GM23338 (cell line): ENCODE measurements around the gene MRPS18B. TPM values are rescaled to one million over a fixed set of nuclear protein-coding genes. Genes with fewer than 3 reads are reported as not detected.

Source experiments
- ATAC-seq: fragments of 200-7000 bp; cut with Tn5 transposase; 3 replicates; pipeline ENCODE4 v1.9.1; 2020
- DNase-seq: peaks from one replicate; pipeline ENCODE4 v3.0.0-alpha.2; 2015; ENCODE audit warnings: low spot score
- H2AFZ ChIP-seq: fragments of 200-600 bp; sonication (generic); 2 replicates; pipeline ENCODE4 v1.8.0; 2016; ENCODE audit warnings: antibody characterized with exemption, mild to moderate bottlenecking, moderate library complexity
- H3F3A ChIP-seq: fragments of 200-600 bp; sonication (generic); replicated peaks from 2 replicates; pipeline ENCODE4 v1.8.0; 2017; ENCODE audit warnings: antibody characterized with exemption, mixed run types, low read depth
- H3K27ac ChIP-seq: fragments of 200-600 bp; sonication (generic); 2 replicates; pipeline ENCODE4 v1.6.1; 2016; ENCODE audit warnings: low read depth
- H3K27me3 ChIP-seq: fragments of 200-600 bp; sonication (generic); 2 replicates; pipeline ENCODE4 v1.8.0; 2016; ENCODE audit warnings: mild to moderate bottlenecking, mixed run types, moderate library complexity; ENCODE audit not compliant: insufficient read depth
- H3K36me3 ChIP-seq: fragments of 200-600 bp; sonication (generic); 2 replicates; pipeline ENCODE4 v1.8.0; 2016; ENCODE audit warnings: mild to moderate bottlenecking; ENCODE audit not compliant: insufficient read depth
- H3K4me1 ChIP-seq: fragments of 200-600 bp; sonication (generic); 2 replicates; pipeline ENCODE4 v1.8.0; 2016; ENCODE audit warnings: mild to moderate bottlenecking, moderate library complexity; ENCODE audit not compliant: insufficient read depth
- H3K4me2 ChIP-seq: fragments of 200-600 bp; sonication (generic); 2 replicates; pipeline ENCODE4 v1.7.1; 2017; ENCODE audit warnings: mixed run types
- H3K4me3 ChIP-seq: fragments of 200-600 bp; sonication (generic); 2 replicates; pipeline ENCODE4 v1.6.1; 2016; ENCODE audit warnings: mixed run types
- H3K79me2 ChIP-seq: fragments of 200-600 bp; sonication (generic); replicated peaks from 2 replicates; pipeline ENCODE4 v1.8.0; 2017; ENCODE audit warnings: mild to moderate bottlenecking; ENCODE audit not compliant: insufficient read depth
- H3K9me2 ChIP-seq: fragments of 200-600 bp; sonication (generic); 2 replicates; pipeline ENCODE4 v1.8.0; 2017; ENCODE audit not compliant: insufficient read depth
- H4K20me1 ChIP-seq: fragments of 200-600 bp; sonication (generic); replicated peaks from 2 replicates; pipeline ENCODE4 v1.8.0; 2017; ENCODE audit warnings: mild to moderate bottlenecking; ENCODE audit not compliant: insufficient read depth
- H3K27ac Mint-ChIP-seq: 2 replicates; pipeline ENCODE4 v1.8.0; 2020; ENCODE audit warnings: inconsistent platforms, mild to moderate bottlenecking, moderate library complexity, mixed read lengths
- H3K27me3 Mint-ChIP-seq: 3 replicates; pipeline ENCODE4 v1.8.0; 2022; ENCODE audit warnings: low read depth, mild to moderate bottlenecking, moderate library complexity, mixed read lengths, inconsistent platforms; ENCODE audit not compliant: insufficient read depth, poor library complexity
- H3K36me3 Mint-ChIP-seq: 3 replicates; pipeline ENCODE4 v1.8.0; 2021; ENCODE audit warnings: low read depth, mild to moderate bottlenecking, inconsistent platforms, moderate library complexity, mixed read lengths
- H3K4me1 Mint-ChIP-seq: 3 replicates; pipeline ENCODE4 v1.8.0; 2020; ENCODE audit warnings: mild to moderate bottlenecking, inconsistent platforms, mixed read lengths
- H3K4me3 Mint-ChIP-seq: 3 replicates; pipeline ENCODE4 v1.8.0; 2021; ENCODE audit warnings: moderate library complexity, mild to moderate bottlenecking, inconsistent platforms, mixed read lengths
- H3K9me3 Mint-ChIP-seq: 3 replicates; pipeline ENCODE4 v1.8.0; 2020; ENCODE audit warnings: moderate library complexity, mild to moderate bottlenecking, inconsistent platforms, mixed read lengths
- CREB1 ChIP-seq: fragments of 250-450 bp; sonication (Bioruptor Pico); IDR thresholded peaks from 2 replicates; pipeline ENCODE4 v1.5.0; 2020; ENCODE audit warnings: low read depth, mild to moderate bottlenecking, moderate library complexity
- CTCF ChIP-seq, 2 experiments: fragments of 200-600 bp in 1 of 2; sonication (generic) in 1 of 2; conservative IDR thresholded peaks; 2 replicates each; pipeline versions ENCODE4 v1.5.1 to v1.6.1; 2016 to 2017; ENCODE audit warnings: antibody characterized with exemption in 2 of 2, low read depth in 2 of 2, mild to moderate bottlenecking in 2 of 2, moderate library complexity in 1 of 2
- ETS1 ChIP-seq: IDR thresholded peaks from 2 replicates; pipeline ENCODE4 v1.6.1; 2016; ENCODE audit warnings: antibody characterized with exemption
- EZH2 ChIP-seq: fragments of 200-600 bp; sonication (generic); IDR thresholded peaks from one replicate; pipeline ENCODE4 v1.8.0; 2017; ENCODE audit warnings: antibody characterized with exemption, mild to moderate bottlenecking, low read depth; ENCODE audit not compliant: unreplicated experiment
- JUNB ChIP-seq: IDR thresholded peaks from one replicate; pipeline ENCODE4 v1.6.1; 2016; ENCODE audit warnings: antibody characterized with exemption; ENCODE audit not compliant: unreplicated experiment
- NANOG ChIP-seq: IDR thresholded peaks from 2 replicates; pipeline ENCODE4 v1.6.1; 2016; ENCODE audit warnings: antibody characterized with exemption, borderline replicate concordance
- POLR2AphosphoS5 ChIP-seq: IDR thresholded peaks from 2 replicates; pipeline ENCODE4 v1.6.1; 2016; ENCODE audit warnings: antibody characterized with exemption, low read depth
- REST ChIP-seq: IDR thresholded peaks from one replicate; pipeline ENCODE4 v1.6.1; 2018; ENCODE audit warnings: antibody characterized with exemption; ENCODE audit not compliant: unreplicated experiment
- STAT1 ChIP-seq: IDR thresholded peaks from one replicate; pipeline ENCODE4 v1.6.1; 2016; ENCODE audit warnings: antibody characterized with exemption; ENCODE audit not compliant: unreplicated experiment
- ZNF114 ChIP-seq: fragments of 250-450 bp; sonication (Bioruptor Pico); IDR thresholded peaks from 2 replicates; pipeline ENCODE4 v1.5.0; 2020; ENCODE audit warnings: mild to moderate bottlenecking, moderate library complexity
- ZNF331 ChIP-seq: fragments of 250-450 bp; sonication (Bioruptor Pico); IDR thresholded peaks from 2 replicates; pipeline ENCODE4 v1.5.0; 2020; ENCODE audit warnings: low read depth, mild to moderate bottlenecking, moderate library complexity
- ZNF462 ChIP-seq: fragments of 250-450 bp; sonication (Bioruptor Pico); IDR thresholded peaks from 2 replicates; pipeline ENCODE4 v1.5.0; 2020; ENCODE audit warnings: mild to moderate bottlenecking, moderate library complexity
- polyA plus RNA-seq: library from polyadenylated mRNA; unstranded; fragments of >200 nt; fragmentation: Nextera tagmentation; extraction: Ambion mirVana; gene quantifications from 2 replicates; pipeline ENCODE4 v1.2.1, GENCODE V29; 2016
- total RNA-seq: library from RNA; depleted of rRNA; stranded (reverse); fragments of >200 nt; shearing (Covaris generic); gene quantifications from 2 replicates; pipeline ENCODE4 v1.2.3, GENCODE V29; 2014

Gene MRPS18B
- total and polyA plus RNA-seq, 2 experiments from 2014 or later: 49.2 to 73.6 TPM

GRCh38 chr6:30592287-30592686 lies 25.4 kb upstream of the MRPS18B start:
- Histone ChIP-seq H3K36me3 (peaks cover 37% of the 10 kb centered on the region), H3K27ac (no peak overlapping the region), H3K4me2 (no peak overlapping the region), H3K27me3 (no peaks in the 10 kb centered on the region), H4K20me1 (peaks cover 33% of the 10 kb centered on the region; the same call in 1 of the 2 replicates), H2AFZ (no peak overlapping the region), H3K9me2 (no peaks in the 10 kb centered on the region), H3F3A (peaks cover 27% of the 10 kb centered on the region), H3K79me2 (peaks cover 13% of the 10 kb centered on the region), H3K4me3 (no peak overlapping the region), H3K4me1 (no peaks in the 10 kb centered on the region)
- no peaks in the 10 kb centered on the region for H3K9me3 Mint-ChIP-seq
- no peak overlapping the region for H3K4me3 Mint-ChIP-seq
- TF ChIP-seq EZH2: no peak
- TF ChIP-seq JUNB: no peak
- TF ChIP-seq CTCF (conservative IDR thresholded peaks at IDR 0.05; ENCODE audit: low read depth in 2 of 2): no peak
- no peak for TF ChIP-seq ETS1
- TF ChIP-seq ZNF114 (CRISPR knock-in tag): no peak
- TF ChIP-seq ZNF462: no peak
- TF ChIP-seq NANOG: no peak
- no peak for TF ChIP-seq STAT1
- no peak for TF ChIP-seq POLR2AphosphoS5
- no peak for TF ChIP-seq REST
- TF ChIP-seq CREB1 (CRISPR knock-in tag): no peak
- TF ChIP-seq ZNF331 (CRISPR knock-in tag): no peak
- no peaks in the 10 kb centered on the region for H3K4me1 Mint-ChIP-seq
- DNase-seq: no peak
- ATAC-seq: no peak
- peaks cover 3% of the 10 kb centered on the region for H3K27me3 Mint-ChIP-seq
- H3K36me3 Mint-ChIP-seq: peaks cover 75% of the 10 kb centered on the region
- no peak overlapping the region for H3K27ac Mint-ChIP-seq
